Left ventricle myocardium superior (tissue), 1 donor: ENCODE measurements around the gene EPHB6. TPM values are rescaled to one million over a fixed set of nuclear protein-coding genes. Genes with fewer than 3 reads are reported as not detected.

Experiments used
- ATAC-seq: fragments of 200-7000 bp; cut with Tn5 transposase; one replicate; pipeline ENCODE4 v1.9.1; 2020; ENCODE audit warnings: mild to moderate bottlenecking, moderate library complexity
- DNase-seq: peaks from one replicate; pipeline ENCODE4 v3.0.0-alpha.2; 2020
- intact Hi-C: fragments of 100-400 bp; cut with micrococcal nuclease; formaldehyde crosslinking; loops from one replicate; pipeline ENCODE4 v1.11.0; 2022
- total RNA-seq: library from RNA; stranded (reverse); fragmentation: NEBNext Ultra II Directional; extraction: Animal tissue kit (Norgen Biotek cat#: 25700); gene quantifications from one replicate; pipeline ENCODE4 v1.2.1, GENCODE V29; 2021
- donor health status: DM: no; HTN: yes; CAD: no; lungs with severe emphysema.

Gene EPHB6
- total RNA-seq, 1 donor from 2014 or later, result 3.9 TPM

- ATAC-seq, result no peak
- DNase-seq, result no peak
- intact Hi-C loops, result no loop called here
Measured at GRCh38 chr7:142890874-142891485, 36.1 kb downstream of the EPHB6 start.

GRCh38 chr7:142891490-142892082, 36.7 kb downstream of the EPHB6 start:
- intact Hi-C loops, result no loop called here
- ATAC-seq, result no peak
- DNase-seq, result no peak

- no peak for ATAC-seq
- DNase-seq, result no peak
- intact Hi-C loops, result no loop called here
Measured at GRCh38 chr7:142892951-142893350, 38.1 kb downstream of the EPHB6 start.

- intact Hi-C loops, result no loop called here
- ATAC-seq (no peak), DNase-seq (no peak)
Measured at GRCh38 chr7:142894112-142894984, 39.5 kb downstream of the EPHB6 start.

- no peak for ATAC-seq
- intact Hi-C loops, result no loop called here
- no peak for DNase-seq
Measured at GRCh38 chr7:142894985-142895593, 40.2 kb downstream of the EPHB6 start.

- intact Hi-C loops, result no loop called here
- ATAC-seq (no peak), DNase-seq (no peak)
Measured at GRCh38 chr7:142896151-142896550, 41.3 kb downstream of the EPHB6 start.

- no peak for ATAC-seq
- intact Hi-C loops, result no loop called here
- DNase-seq, result no peak
Measured at GRCh38 chr7:142896741-142897379, 42.0 kb downstream of the EPHB6 start.

GRCh38 chr7:142897691-142898090, 42.8 kb downstream of the EPHB6 start:
- no peak for ATAC-seq
- no peak for DNase-seq
- intact Hi-C loops, result no loop called here

GRCh38 chr7:142898377-142899170, 43.7 kb downstream of the EPHB6 start:
- ATAC-seq (no peak), DNase-seq (no peak)
- intact Hi-C loops, result no loop called here

GRCh38 chr7:142899661-142900060, 44.8 kb downstream of the EPHB6 start:
- DNase-seq (no peak), ATAC-seq (no peak)
- intact Hi-C loops, result no loop called here

- intact Hi-C loops, result no loop called here
- DNase-seq, result no peak
- ATAC-seq, result no peak
Measured at GRCh38 chr7:142901426-142902259, 46.8 kb downstream of the EPHB6 start.

GRCh38 chr7:142904128-142904527, 49.3 kb downstream of the EPHB6 start:
- intact Hi-C loops, result no loop called here
- ATAC-seq (no peak), DNase-seq (no peak)

GRCh38 chr7:142905759-142906158, 50.9 kb downstream of the EPHB6 start:
- intact Hi-C loops, result no loop called here
- DNase-seq (no peak), ATAC-seq (no peak)

GRCh38 chr7:142906643-142907042, 51.8 kb downstream of the EPHB6 start:
- ATAC-seq (no peak), DNase-seq (no peak)
- intact Hi-C loops, result no loop called here

GRCh38 chr7:142908290-142908689, 53.4 kb downstream of the EPHB6 start:
- intact Hi-C loops, result no loop called here
- ATAC-seq, result no peak
- DNase-seq, result no peak

GRCh38 chr7:142908921-142909890, 54.3 kb downstream of the EPHB6 start:
- intact Hi-C loops, result no loop called here
- DNase-seq, result no peak
- no peak for ATAC-seq

GRCh38 chr7:142910031-142910433, 55.2 kb downstream of the EPHB6 start:
- DNase-seq, result no peak
- intact Hi-C loops, result no loop called here
- no peak for ATAC-seq
